Epithelial cell of esophagus (primary cell): ENCODE data around the gene MBIP.

Experiments
- DNase-seq: peaks from one replicate; pipeline ENCODE4 v3.0.0; 2010; ENCODE audit warnings: low read depth
- H3K4me3 ChIP-seq: 2 replicates; pipeline ENCODE4 v1.5.1; 2011; ENCODE audit warnings: mild to moderate bottlenecking, low read length, control low read depth
- CTCF ChIP-seq: IDR thresholded peaks from 2 replicates; pipeline ENCODE4 v1.5.1; 2011; ENCODE audit warnings: low read depth, mild to moderate bottlenecking, low read length, control low read depth, inconsistent platforms; ENCODE audit not compliant: insufficient read depth; ENCODE audit errors: missing control alignments

Gene MBIP

GRCh38 chr14:36254020-36254624 lies 66.3 kb downstream of the MBIP start:
- no peak overlapping the region for H3K4me3 ChIP-seq
- TF ChIP-seq CTCF, result peak; percentile 26
- DNase-seq, result peak; percentile 7
